Measurements from ENCODE around the gene LBR.
A peak's percentile ranks its signal among the peaks of the same experiment; 100 is the strongest.

The LBR gene

DNA sequence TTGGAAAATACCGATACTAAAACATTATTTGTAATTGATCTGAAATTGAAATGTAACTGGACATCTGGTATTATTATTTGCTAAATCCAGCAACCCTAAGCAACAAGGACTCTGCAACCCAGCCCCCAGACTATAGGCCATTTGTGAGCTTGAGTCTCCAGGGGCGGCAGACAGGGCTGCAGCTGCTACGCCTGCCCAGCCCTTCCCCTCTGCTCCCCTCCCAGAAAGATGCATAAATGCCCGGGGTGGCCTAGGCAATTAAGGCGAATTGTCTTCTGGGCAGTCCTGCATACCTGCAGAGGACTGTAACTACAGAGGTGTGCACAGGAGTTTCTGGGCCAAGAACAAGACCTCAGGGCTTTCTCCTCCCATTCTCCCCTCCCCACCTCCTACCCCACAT lies 41.2 kb upstream of the LBR start:
- Histone ChIP-seq H3K36me3 (no peaks in the 10 kb centered on the region), H3K9me3 (no peaks in the 10 kb centered on the region), H3K4me3 (ENCODE audit: low read depth in 1 of 2, low read length in 1 of 2) (no peak overlapping the region), H3K27me3 (no peaks in the 10 kb centered on the region), H3K4me1 (ENCODE audit: control insufficient read depth in 1 of 2, insufficient read depth in 1 of 2, low read depth in 1 of 2, low read length in 1 of 2) (peaks cover 24 to 34% of the 10 kb centered on the region in 2 experiments), H3K27ac (peak overlapping the region; percentile 96)
- TF ChIP-seq, protein P1, sequence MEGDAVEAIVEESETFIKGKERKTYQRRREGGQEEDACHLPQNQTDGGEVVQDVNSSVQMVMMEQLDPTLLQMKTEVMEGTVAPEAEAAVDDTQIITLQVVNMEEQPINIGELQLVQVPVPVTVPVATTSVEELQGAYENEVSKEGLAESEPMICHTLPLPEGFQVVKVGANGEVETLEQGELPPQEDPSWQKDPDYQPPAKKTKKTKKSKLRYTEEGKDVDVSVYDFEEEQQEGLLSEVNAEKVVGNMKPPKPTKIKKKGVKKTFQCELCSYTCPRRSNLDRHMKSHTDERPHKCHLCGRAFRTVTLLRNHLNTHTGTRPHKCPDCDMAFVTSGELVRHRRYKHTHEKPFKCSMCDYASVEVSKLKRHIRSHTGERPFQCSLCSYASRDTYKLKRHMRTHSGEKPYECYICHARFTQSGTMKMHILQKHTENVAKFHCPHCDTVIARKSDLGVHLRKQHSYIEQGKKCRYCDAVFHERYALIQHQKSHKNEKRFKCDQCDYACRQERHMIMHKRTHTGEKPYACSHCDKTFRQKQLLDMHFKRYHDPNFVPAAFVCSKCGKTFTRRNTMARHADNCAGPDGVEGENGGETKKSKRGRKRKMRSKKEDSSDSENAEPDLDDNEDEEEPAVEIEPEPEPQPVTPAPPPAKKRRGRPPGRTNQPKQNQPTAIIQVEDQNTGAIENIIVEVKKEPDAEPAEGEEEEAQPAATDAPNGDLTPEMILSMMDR (IDR thresholded peaks at IDR 0.05): no peak

DNA sequence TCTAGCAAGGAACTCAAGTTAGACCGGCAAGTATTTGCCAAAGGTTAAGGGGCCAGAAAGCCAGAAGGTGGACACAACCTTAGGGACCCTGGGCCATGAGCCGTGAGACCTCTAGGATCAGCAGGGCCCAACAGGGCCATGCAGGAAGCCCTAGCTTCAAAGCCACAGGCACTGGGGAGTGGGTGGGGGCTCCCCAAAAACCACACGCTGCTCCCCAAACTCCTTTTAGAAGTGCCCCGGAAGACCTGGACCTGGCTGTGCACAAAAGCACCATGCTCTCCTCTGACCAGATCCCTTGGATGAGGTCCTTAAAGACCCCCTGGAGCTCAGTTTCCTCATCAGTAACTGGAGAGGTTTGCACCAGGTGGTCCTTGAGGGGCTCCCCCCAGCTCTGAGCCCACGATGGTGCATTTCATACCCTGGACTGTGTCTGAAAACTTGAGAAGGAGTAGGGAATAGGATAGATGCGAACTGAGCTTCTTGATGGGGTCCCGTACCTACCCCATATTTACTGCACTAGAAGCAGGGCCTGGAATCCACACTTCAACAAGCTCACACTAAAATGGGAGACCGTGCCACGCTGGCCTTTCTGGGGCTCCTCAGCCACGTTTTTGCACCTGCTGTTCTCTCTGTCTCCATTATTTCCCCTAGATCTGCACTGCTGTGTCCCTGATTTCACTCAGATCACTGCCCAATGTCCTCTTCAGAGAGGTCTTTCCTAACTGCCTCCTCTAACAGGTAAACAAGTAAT lies 40.6 kb upstream of the LBR start:
- Histone ChIP-seq H3K9me3 (no peaks in the 10 kb centered on the region), H3K4me3 (ENCODE audit: low read depth in 1 of 2, low read length in 1 of 2) (peak overlapping the region; percentile 66 to 78), H3K27ac (peak overlapping the region; percentile 96), H3K36me3 (no peaks in the 10 kb centered on the region), H3K27me3 (no peaks in the 10 kb centered on the region), H3K4me1 (ENCODE audit: control insufficient read depth in 1 of 2, insufficient read depth in 1 of 2, low read depth in 1 of 2, low read length in 1 of 2) (peaks cover 24 to 34% of the 10 kb centered on the region in 2 experiments)
- TF ChIP-seq, protein P1 (IDR thresholded peaks at IDR 0.05): no peak

DNA sequence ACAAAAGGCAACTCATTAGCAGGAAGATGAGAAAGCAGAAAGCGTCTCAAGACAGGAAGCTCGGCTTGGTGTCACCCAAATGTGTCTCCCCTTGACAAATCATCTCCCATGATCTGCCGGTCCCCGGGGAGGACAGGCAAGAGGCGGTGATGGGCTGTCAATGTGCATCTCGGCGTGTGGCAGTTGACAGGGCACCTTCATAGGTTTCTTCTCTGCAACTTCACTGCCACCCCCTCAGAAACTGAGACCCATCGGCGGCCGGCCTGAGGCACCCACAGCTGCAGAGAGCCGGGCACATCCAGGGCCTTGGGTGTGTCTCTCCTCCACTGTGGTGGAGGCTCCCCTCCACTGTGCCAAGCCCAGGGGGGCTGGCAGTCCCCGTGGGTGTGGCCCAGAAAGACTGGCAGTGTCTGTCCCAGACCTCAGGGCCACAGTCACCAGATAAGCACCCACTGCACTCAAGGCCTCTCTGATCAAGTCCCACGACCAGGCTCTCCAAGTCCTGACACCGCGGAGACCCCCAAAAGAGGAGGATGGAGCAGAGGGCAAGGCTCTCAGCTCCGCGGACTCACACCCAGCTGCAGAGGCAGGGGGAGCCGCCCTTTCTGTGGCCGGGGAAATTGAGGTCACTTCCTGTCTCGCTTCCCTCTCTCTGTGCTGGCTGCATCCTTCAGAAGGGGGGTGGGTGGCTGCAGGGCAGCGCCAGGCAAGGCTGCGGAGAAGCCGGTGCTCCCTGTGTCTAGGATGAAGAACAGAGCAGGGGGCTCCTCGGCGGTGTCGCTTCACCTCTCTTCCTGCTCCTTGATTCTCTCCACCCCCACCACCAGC lies 39.6 kb upstream of the LBR start:
- Histone ChIP-seq H3K27ac (peak overlapping the region; percentile 96), H3K4me1 (ENCODE audit: control insufficient read depth in 1 of 2, insufficient read depth in 1 of 2, low read depth in 1 of 2, low read length in 1 of 2) (peaks cover 24 to 34% of the 10 kb centered on the region in 2 experiments), H3K27me3 (no peaks in the 10 kb centered on the region), H3K36me3 (no peaks in the 10 kb centered on the region), H3K4me3 (ENCODE audit: low read depth in 1 of 2, low read length in 1 of 2) (peak overlapping the region; percentile 66 to 78), H3K9me3 (no peaks in the 10 kb centered on the region)
- TF ChIP-seq, protein P1 (IDR thresholded peaks at IDR 0.05): peak; percentile 34

DNA sequence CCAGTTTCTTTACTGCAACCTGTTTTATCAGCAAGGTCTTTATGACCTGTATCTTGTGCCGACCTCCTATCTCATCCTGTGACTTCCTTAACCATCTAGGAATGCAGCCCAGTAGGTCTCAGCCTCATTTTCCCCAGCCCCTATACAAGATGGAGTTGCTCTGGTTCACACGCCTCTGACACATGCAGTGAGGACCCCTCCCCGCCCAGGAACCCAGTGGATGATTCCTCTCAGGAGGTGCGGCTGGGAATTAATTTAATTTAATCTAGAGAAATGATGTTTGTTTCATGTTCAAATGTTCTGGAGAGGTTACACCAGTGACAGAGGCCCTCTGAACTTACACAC lies 39.0 kb upstream of the LBR start:
- H3K4me1 ChIP-seq (ENCODE audit: control insufficient read depth in 1 of 2, insufficient read depth in 1 of 2, low read depth in 1 of 2, low read length in 1 of 2): peaks cover 24 to 34% of the 10 kb centered on the region in 2 experiments
- H3K27me3 ChIP-seq: no peaks in the 10 kb centered on the region
- TF ChIP-seq, protein P1 (IDR thresholded peaks at IDR 0.05): no peak
- peak overlapping the region; percentile 96 for H3K27ac ChIP-seq
- H3K36me3 ChIP-seq: no peaks in the 10 kb centered on the region
- peak overlapping the region; percentile 66 to 78 for H3K4me3 ChIP-seq (ENCODE audit: low read depth in 1 of 2, low read length in 1 of 2)
- H3K9me3 ChIP-seq: no peaks in the 10 kb centered on the region

DNA sequence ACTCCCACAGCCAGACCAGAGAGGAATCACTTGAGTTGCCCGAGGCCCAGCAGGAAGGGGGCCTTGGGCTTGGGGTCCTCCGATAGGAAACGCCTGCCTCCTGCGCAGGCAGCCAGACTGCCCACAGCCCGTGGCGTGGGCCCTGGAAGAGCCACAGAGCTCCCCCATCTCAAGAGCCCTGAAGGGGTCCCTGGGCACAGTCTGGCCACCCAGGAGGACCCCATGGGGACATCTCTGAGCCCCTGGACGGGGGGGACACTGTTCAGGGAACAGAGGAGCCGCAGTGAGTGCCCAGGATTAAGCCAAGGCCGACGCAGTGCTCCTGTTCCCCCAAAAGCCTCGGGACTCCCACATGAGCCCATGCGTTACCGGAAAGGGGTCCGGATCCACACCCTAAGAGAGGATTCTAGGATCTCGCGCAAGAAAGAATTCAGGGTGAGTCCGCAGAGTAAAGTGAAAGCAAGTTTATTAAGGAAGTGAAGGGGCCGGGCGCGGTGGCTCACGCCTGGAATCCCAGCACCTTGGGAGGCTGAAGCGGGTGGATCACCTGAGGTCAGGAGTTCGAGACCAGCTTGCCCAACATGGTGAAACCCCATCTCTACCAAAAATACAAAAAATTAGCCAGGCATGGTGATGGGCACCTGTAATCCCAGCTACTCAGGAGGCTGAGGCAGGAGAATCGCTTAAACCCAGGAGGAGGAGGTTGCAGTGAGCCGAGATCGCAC lies 38.1 kb upstream of the LBR start:
- Histone ChIP-seq H3K4me3 (ENCODE audit: low read depth in 1 of 2, low read length in 1 of 2) (no peak overlapping the region), H3K27ac (peak overlapping the region; percentile 96), H3K9me3 (no peaks in the 10 kb centered on the region), H3K36me3 (no peaks in the 10 kb centered on the region), H3K4me1 (ENCODE audit: control insufficient read depth in 1 of 2, insufficient read depth in 1 of 2, low read depth in 1 of 2, low read length in 1 of 2) (peaks cover 24 to 34% of the 10 kb centered on the region in 2 experiments), H3K27me3 (no peaks in the 10 kb centered on the region)
- TF ChIP-seq, protein P1 (IDR thresholded peaks at IDR 0.05): no peak
